GM23248 (cell line): ENCODE results near the gene PTPRD. TPM values are rescaled to one million over a fixed set of nuclear protein-coding genes. Genes with fewer than 3 reads are reported as not detected.

Experiments
- DNase-seq: peaks from one replicate; pipeline ENCODE4 v3.0.0-alpha.2; 2015
- H2AFZ ChIP-seq: fragments of 200-600 bp; sonication (generic); 2 replicates; pipeline ENCODE4 v1.6.1; 2016; ENCODE audit warnings: antibody characterized with exemption
- H3F3A ChIP-seq: fragments of 200-600 bp; sonication (generic); 2 replicates; pipeline ENCODE4 v1.6.1; 2016; ENCODE audit warnings: mild to moderate bottlenecking, antibody characterized with exemption, mixed run types; ENCODE audit not compliant: insufficient read depth
- H3K27ac ChIP-seq: fragments of 200-600 bp; sonication (generic); 2 replicates; pipeline ENCODE4 v1.5.1; 2016; ENCODE audit warnings: mild to moderate bottlenecking
- H3K27me3 ChIP-seq: fragments of 200-600 bp; sonication (generic); replicated peaks from 2 replicates; pipeline ENCODE4 v1.6.1; 2016; ENCODE audit warnings: mild to moderate bottlenecking; ENCODE audit not compliant: insufficient read depth
- H3K36me3 ChIP-seq: fragments of 200-600 bp; sonication (generic); 2 replicates; pipeline ENCODE4 v1.6.1; 2016; ENCODE audit warnings: low read depth, mild to moderate bottlenecking
- H3K4me1 ChIP-seq: fragments of 200-600 bp; sonication (generic); 2 replicates; pipeline ENCODE4 v1.6.1; 2016; ENCODE audit warnings: mild to moderate bottlenecking; ENCODE audit not compliant: insufficient read depth
- H3K4me2 ChIP-seq: fragments of 200-600 bp; sonication (generic); one replicate; pipeline ENCODE4 v1.6.1; 2016; ENCODE audit warnings: mild to moderate bottlenecking; ENCODE audit not compliant: unreplicated experiment
- H3K4me3 ChIP-seq: fragments of 200-600 bp; sonication (generic); 2 replicates; pipeline ENCODE4 v1.5.1; 2016; ENCODE audit warnings: mild to moderate bottlenecking
- H3K79me2 ChIP-seq: fragments of 200-600 bp; sonication (generic); 2 replicates; pipeline ENCODE4 v1.6.1; 2016; ENCODE audit warnings: mild to moderate bottlenecking; ENCODE audit not compliant: insufficient read depth
- H3K9ac ChIP-seq: fragments of 200-600 bp; sonication (generic); 2 replicates; pipeline ENCODE4 v1.6.1; 2016; ENCODE audit warnings: mild to moderate bottlenecking
- H3K9me2 ChIP-seq: fragments of 200-600 bp; sonication (generic); 2 replicates; pipeline ENCODE4 v1.6.1; 2016; ENCODE audit warnings: mixed run types, mild to moderate bottlenecking, moderate library complexity; ENCODE audit not compliant: insufficient read depth
- H3K9me3 ChIP-seq: fragments of 200-600 bp; sonication (generic); one replicate; pipeline ENCODE4 v1.6.1; 2017; ENCODE audit warnings: low read depth
- H4K20me1 ChIP-seq: fragments of 200-600 bp; sonication (generic); 2 replicates; pipeline ENCODE4 v1.6.0; 2016; ENCODE audit not compliant: insufficient read depth
- EZH2 ChIP-seq: fragments of 200-600 bp; sonication (generic); IDR thresholded peaks from 2 replicates; pipeline ENCODE4 v1.6.1; 2018; ENCODE audit warnings: antibody characterized with exemption, mild to moderate bottlenecking; ENCODE audit not compliant: insufficient read depth, poor library complexity, severe bottlenecking
- EZH2phosphoT487 ChIP-seq: fragments of 200-600 bp; sonication (generic); IDR thresholded peaks from 2 replicates; pipeline ENCODE4 v1.6.1; 2018; ENCODE audit warnings: antibody characterized with exemption, moderate library complexity, mild to moderate bottlenecking, low read depth; ENCODE audit not compliant: insufficient read depth
- WGBS, 2 experiments: methylation state at CpG; one replicate each; pipeline ENCODE4 v1.1.6; 2015 to 2017; ENCODE audit warnings: low lambda C conversion rate in 2 of 2, low coverage in 1 of 2; ENCODE audit errors: missing lambda C conversion rate in 2 of 2; 5-methylcytosine and 5-hydroxymethylcytosine counted together
- in situ Hi-C: fragments of 300-500 bp; cut with MboI; formaldehyde crosslinking; loops from 2 replicates; pipeline ENCODE4 v1.15.0; 2020
- polyA plus RNA-seq: library from polyadenylated mRNA; unstranded; fragments of >200 nt; fragmentation: Nextera tagmentation; extraction: Ambion mirVana; gene quantifications from 2 replicates; pipeline ENCODE4 v1.2.1, GENCODE V29; 2016
- total RNA-seq: library from RNA; depleted of rRNA; stranded (reverse); fragments of >200 nt; shearing (Covaris generic); gene quantifications from 2 replicates; pipeline ENCODE4 v1.2.3, GENCODE V29; 2014

PTPRD gene
- total and polyA plus RNA-seq, 2 experiments from 2014 or later: 0.05 TPM; not detected in 1

GRCh38 chr9:8362250-8362649 lies 2250.6 kb downstream of the PTPRD start:
- no peaks in the 10 kb centered on the region for H3K9me2 ChIP-seq
- no peaks in the 10 kb centered on the region for H3K79me2 ChIP-seq
- H3K9ac ChIP-seq: no peak overlapping the region
- H3K27me3 ChIP-seq: no peaks in the 10 kb centered on the region
- H3K4me3 ChIP-seq: no peak overlapping the region
- no peaks in the 10 kb centered on the region for H3K9me3 ChIP-seq
- H2AFZ ChIP-seq: no peak overlapping the region
- H3K36me3 ChIP-seq: no peaks in the 10 kb centered on the region
- no peaks in the 10 kb centered on the region for H3K4me1 ChIP-seq
- H3K27ac ChIP-seq: no peak overlapping the region
- TF ChIP-seq EZH2phosphoT487 (no peak), EZH2 (no peak)
- no peaks in the 10 kb centered on the region for H4K20me1 ChIP-seq
- no peaks in the 10 kb centered on the region for H3F3A ChIP-seq
- in situ Hi-C loops: no loop called here
- 0% methylated on average over 1 of the region's 1 CpG for WGBS, 2 experiments
- DNase-seq: no peak
- H3K4me2 ChIP-seq: no peak overlapping the region

- no peak for TF ChIP-seq EZH2
- no peak for TF ChIP-seq EZH2phosphoT487
- Histone ChIP-seq H3K27ac (no peak overlapping the region), H4K20me1 (no peaks in the 10 kb centered on the region), H3K27me3 (no peaks in the 10 kb centered on the region), H3K36me3 (no peaks in the 10 kb centered on the region), H3F3A (no peaks in the 10 kb centered on the region), H3K79me2 (no peaks in the 10 kb centered on the region), H3K4me3 (no peak overlapping the region), H3K4me2 (no peak overlapping the region), H3K9me3 (no peaks in the 10 kb centered on the region), H3K9ac (no peak overlapping the region), H3K4me1 (no peaks in the 10 kb centered on the region), H3K9me2 (no peaks in the 10 kb centered on the region), H2AFZ (no peak overlapping the region)
- DNase-seq: no peak
- in situ Hi-C loops: no loop called here
- 0 to 14% methylated on average over 2 of the region's 2 CpGs for WGBS, 2 experiments
Observed at GRCh38 chr9:8361364-8361763, 2251.4 kb downstream of the PTPRD start.

- H2AFZ ChIP-seq: no peak overlapping the region
- H3K9me3 ChIP-seq: no peaks in the 10 kb centered on the region
- no peak for TF ChIP-seq EZH2
- no peak for TF ChIP-seq EZH2phosphoT487
- no peak for DNase-seq
- no peak overlapping the region for H3K27ac ChIP-seq
- H3K9ac ChIP-seq: no peak overlapping the region
- no peaks in the 10 kb centered on the region for H3K9me2 ChIP-seq
- H3K4me2 ChIP-seq: no peak overlapping the region
- no peaks in the 10 kb centered on the region for H4K20me1 ChIP-seq
- in situ Hi-C loops: no loop called here
- H3K4me1 ChIP-seq: no peaks in the 10 kb centered on the region
- no peaks in the 10 kb centered on the region for H3F3A ChIP-seq
- H3K4me3 ChIP-seq: no peak overlapping the region
- no peaks in the 10 kb centered on the region for H3K36me3 ChIP-seq
- no peaks in the 10 kb centered on the region for H3K79me2 ChIP-seq
- no peaks in the 10 kb centered on the region for H3K27me3 ChIP-seq
Observed at GRCh38 chr9:8356406-8356805, 2256.4 kb downstream of the PTPRD start.

- Histone ChIP-seq H4K20me1 (no peaks in the 10 kb centered on the region), H3K27me3 (no peaks in the 10 kb centered on the region), H3F3A (no peaks in the 10 kb centered on the region), H3K4me3 (no peak overlapping the region), H3K9ac (no peak overlapping the region), H3K4me1 (no peaks in the 10 kb centered on the region), H3K36me3 (no peaks in the 10 kb centered on the region), H3K27ac (no peak overlapping the region), H2AFZ (no peak overlapping the region), H3K79me2 (no peaks in the 10 kb centered on the region), H3K9me3 (no peaks in the 10 kb centered on the region), H3K4me2 (no peak overlapping the region), H3K9me2 (no peaks in the 10 kb centered on the region)
- TF ChIP-seq EZH2phosphoT487 (no peak), EZH2 (no peak)
- in situ Hi-C loops: no loop called here
- no peak for DNase-seq
Observed at GRCh38 chr9:8351436-8351835, 2261.4 kb downstream of the PTPRD start.

- WGBS, 2 experiments: 1% methylated on average over 4 of the region's 4 CpGs
- no peak overlapping the region for H3K9ac ChIP-seq
- DNase-seq: no peak
- in situ Hi-C loops: no loop called here
- no peaks in the 10 kb centered on the region for H3K36me3 ChIP-seq
- no peaks in the 10 kb centered on the region for H3K9me3 ChIP-seq
- H3K4me1 ChIP-seq: no peaks in the 10 kb centered on the region
- H3F3A ChIP-seq: no peaks in the 10 kb centered on the region
- H3K4me2 ChIP-seq: no peak overlapping the region
- TF ChIP-seq EZH2 (no peak), EZH2phosphoT487 (no peak)
- H3K27me3 ChIP-seq: no peaks in the 10 kb centered on the region
- no peak overlapping the region for H3K27ac ChIP-seq
- no peaks in the 10 kb centered on the region for H4K20me1 ChIP-seq
- H3K4me3 ChIP-seq: no peak overlapping the region
- H3K79me2 ChIP-seq: no peaks in the 10 kb centered on the region
- H3K9me2 ChIP-seq: no peaks in the 10 kb centered on the region
- H2AFZ ChIP-seq: no peak overlapping the region
Observed at GRCh38 chr9:8349901-8350300, 2262.9 kb downstream of the PTPRD start.
